SJCRH30 (cell line): ENCODE results near the gene HYCC1. TPM values are rescaled to one million over a fixed set of nuclear protein-coding genes. Genes with fewer than 3 reads are reported as not detected.

Source experiments
- DNase-seq, 2 experiments: peaks; one replicate each; pipeline ENCODE4 v3.0.0-alpha.2; 2015 to 2020
- H3K27ac ChIP-seq: fragments of 250-450 bp; sonication (Bioruptor Pico); 2 replicates; pipeline ENCODE4 v1.5.1; 2020; ENCODE audit warnings: mild to moderate bottlenecking, moderate library complexity
- H3K27me3 ChIP-seq: fragments of 250-450 bp; sonication (Bioruptor Pico); 2 replicates; pipeline ENCODE4 v1.5.1; 2020; ENCODE audit warnings: mild to moderate bottlenecking, moderate library complexity
- H3K36me3 ChIP-seq: fragments of 250-450 bp; sonication (Bioruptor Pico); 2 replicates; pipeline ENCODE4 v1.5.1; 2020; ENCODE audit warnings: mild to moderate bottlenecking, moderate library complexity
- H3K4me1 ChIP-seq: fragments of 250-450 bp; sonication (Bioruptor Pico); 2 replicates; pipeline ENCODE4 v1.5.1; 2020; ENCODE audit warnings: mild to moderate bottlenecking, moderate library complexity
- H3K4me3 ChIP-seq: fragments of 250-450 bp; sonication (Bioruptor Pico); 2 replicates; pipeline ENCODE4 v1.5.1; 2020; ENCODE audit warnings: mild to moderate bottlenecking, moderate library complexity
- H3K9me3 ChIP-seq: fragments of 250-450 bp; sonication (Bioruptor Pico); replicated peaks from 2 replicates; pipeline ENCODE4 v1.5.1; 2020; ENCODE audit warnings: mild to moderate bottlenecking, moderate library complexity
- total RNA-seq: library from RNA; depleted of rRNA; stranded (reverse); fragments of >200 nt; shearing (Covaris generic); gene quantifications from 2 replicates; pipeline ENCODE4 v1.2.3, GENCODE V29; 2014

The HYCC1 gene
- total RNA-seq, 1 experiment from 2014 or later = 82.6 TPM

- no peaks in the 10 kb centered on the region for H3K36me3 ChIP-seq
- no peak overlapping the region for H3K4me3 ChIP-seq
- no peak overlapping the region for H3K27ac ChIP-seq
- H3K9me3 ChIP-seq = 0 out of 2 replicates have a peak, but pooled peaks cover 3% of the 10 kb centered on the region
- no peaks in the 10 kb centered on the region for H3K27me3 ChIP-seq
- H3K4me1 ChIP-seq = peaks cover 10% of the 10 kb centered on the region; the same call in 1 of the 2 replicates
- DNase-seq = no peak
These were observed 10.5 kb upstream of the HYCC1 start for GRCh38 chr7:23024454-23024853.

- no peaks in the 10 kb centered on the region for H3K36me3 ChIP-seq
- H3K9me3 ChIP-seq = 0 out of 2 replicates have a peak, but pooled peaks cover 3% of the 10 kb centered on the region
- no peaks in the 10 kb centered on the region for H3K27me3 ChIP-seq
- peak in 1 of 2 experiments; percentile 54 for DNase-seq
- peaks cover 23% of the 10 kb centered on the region for H3K4me1 ChIP-seq
- H3K4me3 ChIP-seq = no peak overlapping the region
- no peak overlapping the region for H3K27ac ChIP-seq
These were observed 8.9 kb upstream of the HYCC1 start for GRCh38 chr7:23022851-23023250.

GRCh38 chr7:23022258-23022769 is 8.4 kb upstream of the HYCC1 start:
- Histone ChIP-seq H3K4me1 (peaks cover 23% of the 10 kb centered on the region), H3K27me3 (no peaks in the 10 kb centered on the region), H3K9me3 (0 out of 2 replicates have a peak, but pooled peaks cover 3% of the 10 kb centered on the region), H3K36me3 (no peaks in the 10 kb centered on the region), H3K27ac (no peak overlapping the region), H3K4me3 (no peak overlapping the region)
- peak in 1 of 2 experiments; percentile 32 for DNase-seq

- Histone ChIP-seq H3K4me1 (peaks cover 23% of the 10 kb centered on the region), H3K27me3 (no peaks in the 10 kb centered on the region), H3K4me3 (no peak overlapping the region), H3K36me3 (no peaks in the 10 kb centered on the region), H3K27ac (no peak overlapping the region), H3K9me3 (0 out of 2 replicates have a peak, but pooled peaks cover 3% of the 10 kb centered on the region)
- no peak for DNase-seq
These were observed 7.7 kb upstream of the HYCC1 start for GRCh38 chr7:23021596-23021995.

GRCh38 chr7:23020742-23021401 is 6.9 kb upstream of the HYCC1 start:
- no peak for DNase-seq
- H3K36me3 ChIP-seq = no peaks in the 10 kb centered on the region
- H3K27me3 ChIP-seq = no peaks in the 10 kb centered on the region
- no peak overlapping the region for H3K4me3 ChIP-seq
- no peak overlapping the region for H3K27ac ChIP-seq
- peaks cover 23% of the 10 kb centered on the region for H3K4me1 ChIP-seq
- H3K9me3 ChIP-seq = 0 out of 2 replicates have a peak, but pooled peaks cover 3% of the 10 kb centered on the region

- DNase-seq = peak; percentile 54 to 86
- H3K36me3 ChIP-seq = no peaks in the 10 kb centered on the region
These were observed 4.8 kb upstream of the HYCC1 start for GRCh38 chr7:23018750-23019149.

GRCh38 chr7:23017309-23017708 is 3.4 kb upstream of the HYCC1 start:
- DNase-seq = no peak
- peaks cover 17% of the 10 kb centered on the region for H3K4me1 ChIP-seq
- H3K9me3 ChIP-seq = 0 out of 2 replicates have a peak, but pooled peaks cover 3% of the 10 kb centered on the region

More at GRCh38 chr7:23018750-23019149, 4.8 kb upstream of the HYCC1 start:
- Histone ChIP-seq H3K27ac (peak overlapping the region; percentile 69), H3K27me3 (no peaks in the 10 kb centered on the region), H3K4me1 (peaks cover 23% of the 10 kb centered on the region), H3K9me3 (0 out of 2 replicates have a peak, but pooled peaks cover 3% of the 10 kb centered on the region), H3K4me3 (peak overlapping the region; percentile 25)

GRCh38 chr7:23016345-23017253 is 2.7 kb upstream of the HYCC1 start:
- no peaks in the 10 kb centered on the region for H3K27me3 ChIP-seq
- no peaks in the 10 kb centered on the region for H3K36me3 ChIP-seq
- H3K9me3 ChIP-seq = 0 out of 2 replicates have a peak, but pooled peaks cover 1% of the 10 kb centered on the region
- no peak overlapping the region for H3K27ac ChIP-seq
- no peak overlapping the region for H3K4me3 ChIP-seq
- H3K4me1 ChIP-seq = peaks cover 22% of the 10 kb centered on the region
- no peak for DNase-seq

More at GRCh38 chr7:23017309-23017708, 3.4 kb upstream of the HYCC1 start:
- Histone ChIP-seq H3K4me3 (no peak overlapping the region), H3K36me3 (no peaks in the 10 kb centered on the region), H3K27me3 (no peaks in the 10 kb centered on the region), H3K27ac (no peak overlapping the region)

- Histone ChIP-seq H3K4me1 (peaks cover 23% of the 10 kb centered on the region), H3K4me3 (peak overlapping the region; percentile 75), H3K36me3 (no peaks in the 10 kb centered on the region), H3K27me3 (no peaks in the 10 kb centered on the region), H3K27ac (no peak overlapping the region), H3K9me3 (no peaks in the 10 kb centered on the region)
- DNase-seq = no peak
These were observed 751 bp upstream of the HYCC1 start for GRCh38 chr7:23014681-23015080.

GRCh38 chr7:23012908-23013714 is 819 bp downstream of the HYCC1 start:
- H3K4me3 ChIP-seq = peak overlapping the region; percentile 75
- no peaks in the 10 kb centered on the region for H3K9me3 ChIP-seq
- peak overlapping the region; percentile 31 for H3K27ac ChIP-seq
- peaks cover 11% of the 10 kb centered on the region for H3K4me1 ChIP-seq
- H3K36me3 ChIP-seq = no peaks in the 10 kb centered on the region
- DNase-seq = peak; percentile 48 to 51
- H3K27me3 ChIP-seq = no peaks in the 10 kb centered on the region

GRCh38 chr7:23012186-23012585 is 1.7 kb downstream of the HYCC1 start:
- H3K27ac ChIP-seq = no peak overlapping the region
- H3K4me1 ChIP-seq = peaks cover 10% of the 10 kb centered on the region
- H3K4me3 ChIP-seq = peak overlapping the region; percentile 75
- no peaks in the 10 kb centered on the region for H3K9me3 ChIP-seq
- no peaks in the 10 kb centered on the region for H3K27me3 ChIP-seq
- H3K36me3 ChIP-seq = no peaks in the 10 kb centered on the region
- DNase-seq = no peak

- Histone ChIP-seq H3K4me3 (no peak overlapping the region), H3K9me3 (no peaks in the 10 kb centered on the region), H3K4me1 (peaks cover 10% of the 10 kb centered on the region)
These were observed 2.6 kb downstream of the HYCC1 start for GRCh38 chr7:23011222-23011924.

GRCh38 chr7:23009303-23009702 is 4.6 kb downstream of the HYCC1 start:
- Histone ChIP-seq H3K9me3 (no peaks in the 10 kb centered on the region), H3K27me3 (no peaks in the 10 kb centered on the region), H3K4me3 (no peak overlapping the region), H3K4me1 (peaks cover 10% of the 10 kb centered on the region), H3K36me3 (no peaks in the 10 kb centered on the region), H3K27ac (no peak overlapping the region)
- DNase-seq = no peak

More at GRCh38 chr7:23011222-23011924, 2.6 kb downstream of the HYCC1 start:
- H3K36me3 ChIP-seq = no peaks in the 10 kb centered on the region
- no peaks in the 10 kb centered on the region for H3K27me3 ChIP-seq
- H3K27ac ChIP-seq = no peak overlapping the region
- no peak for DNase-seq

- Histone ChIP-seq H3K27ac (no peak overlapping the region), H3K4me1 (peaks cover 6% of the 10 kb centered on the region), H3K9me3 (no peaks in the 10 kb centered on the region), H3K4me3 (no peak overlapping the region), H3K36me3 (no peaks in the 10 kb centered on the region), H3K27me3 (no peaks in the 10 kb centered on the region)
- no peak for DNase-seq
These were observed 9.7 kb downstream of the HYCC1 start for GRCh38 chr7:23004247-23004520.
